ENCODE results near the gene POLR2I. TPM values are rescaled to one million over a fixed set of nuclear protein-coding genes. Genes with fewer than 3 reads are reported as not detected.

Gene POLR2I
- total and polyA plus RNA-seq, 9 of the 15 experiments (the other 6 are each of a cell fraction or from before 2014, with no cell fraction given) = 28.0 to 283 (median 123) TPM

GRCh38 chr19:36139473-36140303 lies 25.0 kb upstream of the POLR2I start, which contains the start of gene CAPNS1 (continued):
- TF ChIP-seq, protein P1, sequence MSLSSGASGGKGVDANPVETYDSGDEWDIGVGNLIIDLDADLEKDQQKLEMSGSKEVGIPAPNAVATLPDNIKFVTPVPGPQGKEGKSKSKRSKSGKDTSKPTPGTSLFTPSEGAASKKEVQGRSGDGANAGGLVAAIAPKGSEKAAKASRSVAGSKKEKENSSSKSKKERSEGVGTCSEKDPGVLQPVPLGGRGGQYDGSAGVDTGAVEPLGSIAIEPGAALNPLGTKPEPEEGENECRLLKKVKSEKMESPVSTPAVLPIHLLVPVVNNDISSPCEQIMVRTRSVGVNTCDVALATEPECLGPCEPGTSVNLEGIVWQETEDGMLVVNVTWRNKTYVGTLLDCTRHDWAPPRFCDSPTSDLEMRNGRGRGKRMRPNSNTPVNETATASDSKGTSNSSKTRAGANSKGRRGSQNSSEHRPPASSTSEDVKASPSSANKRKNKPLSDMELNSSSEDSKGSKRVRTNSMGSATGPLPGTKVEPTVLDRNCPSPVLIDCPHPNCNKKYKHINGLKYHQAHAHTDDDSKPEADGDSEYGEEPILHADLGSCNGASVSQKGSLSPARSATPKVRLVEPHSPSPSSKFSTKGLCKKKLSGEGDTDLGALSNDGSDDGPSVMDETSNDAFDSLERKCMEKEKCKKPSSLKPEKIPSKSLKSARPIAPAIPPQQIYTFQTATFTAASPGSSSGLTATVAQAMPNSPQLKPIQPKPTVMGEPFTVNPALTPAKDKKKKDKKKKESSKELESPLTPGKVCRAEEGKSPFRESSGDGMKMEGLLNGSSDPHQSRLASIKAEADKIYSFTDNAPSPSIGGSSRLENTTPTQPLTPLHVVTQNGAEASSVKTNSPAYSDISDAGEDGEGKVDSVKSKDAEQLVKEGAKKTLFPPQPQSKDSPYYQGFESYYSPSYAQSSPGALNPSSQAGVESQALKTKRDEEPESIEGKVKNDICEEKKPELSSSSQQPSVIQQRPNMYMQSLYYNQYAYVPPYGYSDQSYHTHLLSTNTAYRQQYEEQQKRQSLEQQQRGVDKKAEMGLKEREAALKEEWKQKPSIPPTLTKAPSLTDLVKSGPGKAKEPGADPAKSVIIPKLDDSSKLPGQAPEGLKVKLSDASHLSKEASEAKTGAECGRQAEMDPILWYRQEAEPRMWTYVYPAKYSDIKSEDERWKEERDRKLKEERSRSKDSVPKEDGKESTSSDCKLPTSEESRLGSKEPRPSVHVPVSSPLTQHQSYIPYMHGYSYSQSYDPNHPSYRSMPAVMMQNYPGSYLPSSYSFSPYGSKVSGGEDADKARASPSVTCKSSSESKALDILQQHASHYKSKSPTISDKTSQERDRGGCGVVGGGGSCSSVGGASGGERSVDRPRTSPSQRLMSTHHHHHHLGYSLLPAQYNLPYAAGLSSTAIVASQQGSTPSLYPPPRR (CRISPR knock-in tag; IDR thresholded peaks at IDR 0.05; ENCODE audit: borderline replicate concordance) = no peak
- TF ChIP-seq POLR2AphosphoS5 (IDR thresholded peaks at IDR 0.05; ENCODE audit: control insufficient read depth, insufficient read depth, low read depth, low read length) = peak; percentile 45; the same call in 1 of the 2 replicates
- no peak for TF ChIP-seq CBFA2T2 (conservative IDR thresholded peaks at IDR 0.05)
- TF ChIP-seq, protein P2, sequence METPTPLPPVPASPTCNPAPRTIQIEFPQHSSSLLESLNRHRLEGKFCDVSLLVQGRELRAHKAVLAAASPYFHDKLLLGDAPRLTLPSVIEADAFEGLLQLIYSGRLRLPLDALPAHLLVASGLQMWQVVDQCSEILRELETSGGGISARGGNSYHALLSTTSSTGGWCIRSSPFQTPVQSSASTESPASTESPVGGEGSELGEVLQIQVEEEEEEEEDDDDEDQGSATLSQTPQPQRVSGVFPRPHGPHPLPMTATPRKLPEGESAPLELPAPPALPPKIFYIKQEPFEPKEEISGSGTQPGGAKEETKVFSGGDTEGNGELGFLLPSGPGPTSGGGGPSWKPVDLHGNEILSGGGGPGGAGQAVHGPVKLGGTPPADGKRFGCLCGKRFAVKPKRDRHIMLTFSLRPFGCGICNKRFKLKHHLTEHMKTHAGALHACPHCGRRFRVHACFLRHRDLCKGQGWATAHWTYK (CRISPR knock-in tag; IDR thresholded peaks at IDR 0.05) = peak; percentile 80; the same call in 1 of the 2 replicates
- TF ChIP-seq, protein P3, sequence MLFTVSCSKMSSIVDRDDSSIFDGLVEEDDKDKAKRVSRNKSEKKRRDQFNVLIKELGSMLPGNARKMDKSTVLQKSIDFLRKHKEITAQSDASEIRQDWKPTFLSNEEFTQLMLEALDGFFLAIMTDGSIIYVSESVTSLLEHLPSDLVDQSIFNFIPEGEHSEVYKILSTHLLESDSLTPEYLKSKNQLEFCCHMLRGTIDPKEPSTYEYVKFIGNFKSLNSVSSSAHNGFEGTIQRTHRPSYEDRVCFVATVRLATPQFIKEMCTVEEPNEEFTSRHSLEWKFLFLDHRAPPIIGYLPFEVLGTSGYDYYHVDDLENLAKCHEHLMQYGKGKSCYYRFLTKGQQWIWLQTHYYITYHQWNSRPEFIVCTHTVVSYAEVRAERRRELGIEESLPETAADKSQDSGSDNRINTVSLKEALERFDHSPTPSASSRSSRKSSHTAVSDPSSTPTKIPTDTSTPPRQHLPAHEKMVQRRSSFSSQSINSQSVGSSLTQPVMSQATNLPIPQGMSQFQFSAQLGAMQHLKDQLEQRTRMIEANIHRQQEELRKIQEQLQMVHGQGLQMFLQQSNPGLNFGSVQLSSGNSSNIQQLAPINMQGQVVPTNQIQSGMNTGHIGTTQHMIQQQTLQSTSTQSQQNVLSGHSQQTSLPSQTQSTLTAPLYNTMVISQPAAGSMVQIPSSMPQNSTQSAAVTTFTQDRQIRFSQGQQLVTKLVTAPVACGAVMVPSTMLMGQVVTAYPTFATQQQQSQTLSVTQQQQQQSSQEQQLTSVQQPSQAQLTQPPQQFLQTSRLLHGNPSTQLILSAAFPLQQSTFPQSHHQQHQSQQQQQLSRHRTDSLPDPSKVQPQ (CRISPR knock-in tag; IDR thresholded peaks at IDR 0.05; ENCODE audit: borderline replicate concordance) = no peak
- TF ChIP-seq ELF1 (tag; IDR thresholded peaks at IDR 0.05) = no peak
- TF ChIP-seq CSDE1 (IDR thresholded peaks at IDR 0.05) = no peak
- TF ChIP-seq PCBP1 (IDR thresholded peaks at IDR 0.05; ENCODE audit: low read depth, low read length, poor library complexity, severe bottlenecking) = no peak
- TF ChIP-seq E2F5 (CRISPR knock-in tag; IDR thresholded peaks at IDR 0.05) = no peak
- no peak for TF ChIP-seq IRF2 (CRISPR knock-in tag; IDR thresholded peaks at IDR 0.05)
- no peak for TF ChIP-seq ZNF3 (CRISPR knock-in tag; IDR thresholded peaks at IDR 0.05)
- TF ChIP-seq SP1 (CRISPR knock-in tag; IDR thresholded peaks at IDR 0.05) = peak; percentile 71
- TF ChIP-seq NCOA2 (IDR thresholded peaks at IDR 0.05; ENCODE audit: partially characterized antibody in 2 of 2) = no peak
- TF ChIP-seq, protein P4, sequence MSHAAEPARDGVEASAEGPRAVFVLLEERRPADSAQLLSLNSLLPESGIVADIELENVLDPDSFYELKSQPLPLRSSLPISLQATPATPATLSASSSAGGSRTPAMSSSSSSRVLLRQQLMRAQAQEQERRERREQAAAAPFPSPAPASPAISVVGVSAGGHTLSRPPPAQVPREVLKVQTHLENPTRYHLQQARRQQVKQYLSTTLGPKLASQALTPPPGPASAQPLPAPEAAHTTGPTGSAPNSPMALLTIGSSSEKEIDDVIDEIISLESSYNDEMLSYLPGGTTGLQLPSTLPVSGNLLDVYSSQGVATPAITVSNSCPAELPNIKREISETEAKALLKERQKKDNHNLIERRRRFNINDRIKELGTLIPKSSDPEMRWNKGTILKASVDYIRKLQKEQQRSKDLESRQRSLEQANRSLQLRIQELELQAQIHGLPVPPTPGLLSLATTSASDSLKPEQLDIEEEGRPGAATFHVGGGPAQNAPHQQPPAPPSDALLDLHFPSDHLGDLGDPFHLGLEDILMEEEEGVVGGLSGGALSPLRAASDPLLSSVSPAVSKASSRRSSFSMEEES (CRISPR knock-in tag; IDR thresholded peaks at IDR 0.05) = no peak

All from K562 (cell line).